Activated T-cell treated with anti-CD3 and anti-CD28 coated beads for 4 hours (primary cell): ENCODE results near the gene ERCC3.
"Not testable (repeated sequence)": the region's sequence is repeated elsewhere in the genome, so short reads cannot be mapped to it uniquely, and the experiment has no call there.

Source experiments
- DNase-seq: peaks from one replicate; pipeline ENCODE4 v3.0.0-alpha.2; 2020

ERCC3 gene

DNA sequence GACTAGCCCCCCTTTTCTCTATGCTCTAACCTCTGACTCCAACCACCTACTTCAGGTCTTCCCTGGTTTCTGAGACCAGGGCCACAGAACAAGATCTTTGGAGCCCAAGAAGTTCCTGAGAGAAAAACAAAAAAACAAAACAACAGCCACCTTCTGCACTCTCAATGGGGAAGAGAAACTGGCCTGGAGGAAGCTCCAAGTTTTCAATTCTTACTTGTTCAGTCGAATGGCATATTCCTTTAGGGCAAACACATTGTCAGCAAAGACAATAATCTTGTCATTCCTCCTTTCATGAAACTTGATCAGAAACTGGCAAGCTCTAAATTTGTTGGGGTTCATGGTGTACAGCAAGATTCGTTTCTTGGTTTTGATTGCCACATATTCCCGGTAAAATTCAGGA is 15.0 kb downstream of the ERCC3 start:
- DNase-seq, result no peak

DNA sequence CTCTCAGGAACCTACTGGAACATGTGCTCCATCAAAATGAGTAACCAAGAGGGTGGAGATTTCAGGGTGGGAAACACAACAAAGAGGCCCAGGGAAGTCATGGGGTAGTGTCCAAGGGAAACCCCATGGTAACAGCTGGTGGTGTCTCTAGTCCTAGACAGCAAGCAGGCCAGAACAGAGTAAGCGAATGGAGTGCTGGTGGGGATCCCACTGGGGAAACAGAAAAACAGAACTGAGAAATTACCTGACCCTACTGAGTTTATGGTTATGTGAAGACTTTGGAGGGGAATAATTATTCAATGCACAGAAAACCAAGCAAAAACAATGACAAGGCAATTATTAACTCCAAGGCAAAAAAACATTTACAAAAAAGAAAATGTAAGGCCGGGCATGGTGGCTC is 16.9 kb downstream of the ERCC3 start:
- no peak for DNase-seq

DNA sequence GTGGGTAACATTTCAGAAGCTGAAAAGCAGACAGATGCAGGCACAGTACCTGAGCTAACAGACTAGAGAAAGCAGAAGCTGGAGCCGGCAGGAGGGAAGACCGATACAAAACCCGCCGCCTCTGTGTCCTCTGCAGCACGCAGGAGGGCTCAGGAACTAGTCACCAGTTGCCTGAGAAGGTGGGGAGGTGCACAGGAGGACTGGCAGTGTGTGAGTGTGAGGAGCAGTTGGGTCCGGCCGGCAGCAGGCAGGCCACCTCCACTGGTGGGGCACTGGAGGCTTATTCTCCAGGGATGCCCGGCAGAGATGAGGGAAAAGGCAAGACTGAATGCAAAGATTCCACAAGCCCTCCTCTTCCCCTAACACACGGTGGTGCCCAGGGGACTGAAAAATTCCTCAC is 18.2 kb downstream of the ERCC3 start:
- no peak for DNase-seq

DNA sequence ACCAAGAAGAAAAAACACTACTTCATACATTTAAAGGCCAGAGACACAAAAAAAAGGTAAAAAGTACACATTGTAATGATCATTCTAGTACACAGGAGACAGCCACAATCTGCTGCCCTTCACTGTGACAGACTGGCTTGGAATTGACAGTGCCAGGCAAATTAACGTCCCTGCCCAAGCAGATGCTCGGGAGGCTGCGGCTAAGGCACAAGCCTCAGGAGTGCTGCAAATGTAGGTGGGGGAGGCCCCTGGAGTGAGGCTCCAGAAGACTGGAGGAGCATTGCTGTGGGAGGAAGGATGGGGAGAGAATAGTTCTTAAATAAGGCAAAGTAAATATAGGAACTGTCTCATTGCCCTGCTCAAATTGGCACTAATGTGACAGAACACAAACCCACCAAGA is 18.6 kb downstream of the ERCC3 start:
- no peak for DNase-seq

DNA sequence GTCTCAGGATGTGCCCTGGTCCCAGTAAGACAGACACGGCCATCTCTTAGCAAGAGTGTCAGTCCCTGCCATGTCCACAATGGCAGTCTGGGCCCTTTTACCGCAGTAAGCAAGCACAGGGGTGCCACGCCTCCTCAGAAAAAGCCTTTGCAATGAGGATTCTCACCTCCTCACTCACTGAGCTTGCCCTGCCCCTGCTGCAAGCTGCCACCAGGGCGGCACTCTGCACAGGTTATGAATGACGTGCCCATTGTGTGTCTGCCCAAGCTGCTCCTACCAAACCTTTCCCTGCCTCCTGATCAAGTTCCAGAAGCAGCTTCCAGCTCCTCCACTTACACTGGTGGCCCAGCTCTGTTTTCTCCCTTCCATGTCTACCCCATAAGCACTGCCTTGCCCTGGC is 23.3 kb downstream of the ERCC3 start:
- DNase-seq, result no peak

DNA sequence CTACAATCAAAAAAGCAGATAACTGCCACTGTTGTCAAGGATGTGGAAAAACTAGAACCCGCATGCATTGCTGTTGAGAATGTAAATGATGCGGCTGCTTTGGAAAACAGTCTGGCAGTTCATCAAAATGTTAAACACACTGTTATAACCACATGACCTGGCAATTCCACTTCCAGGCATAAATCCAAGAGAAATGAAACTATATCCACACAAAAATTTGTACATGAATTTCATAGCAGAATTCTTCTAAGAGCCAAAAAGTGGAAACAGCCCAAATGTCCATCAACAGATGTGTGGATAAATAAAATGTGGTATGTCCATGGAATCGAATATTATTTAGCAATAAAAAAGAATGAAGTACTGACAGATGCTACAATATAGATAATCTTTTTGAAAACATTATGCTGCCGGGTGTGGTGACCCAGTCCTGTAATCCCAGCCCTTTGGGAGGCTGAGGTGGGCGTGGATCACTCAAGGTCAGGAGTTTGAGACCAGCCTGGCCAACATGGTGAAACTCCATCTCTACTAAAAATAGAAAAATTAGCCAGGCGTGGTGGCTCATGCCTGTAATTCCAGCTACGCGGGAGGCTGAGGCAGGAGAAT is 32.0 kb downstream of the ERCC3 start:
- no peak for DNase-seq

DNA sequence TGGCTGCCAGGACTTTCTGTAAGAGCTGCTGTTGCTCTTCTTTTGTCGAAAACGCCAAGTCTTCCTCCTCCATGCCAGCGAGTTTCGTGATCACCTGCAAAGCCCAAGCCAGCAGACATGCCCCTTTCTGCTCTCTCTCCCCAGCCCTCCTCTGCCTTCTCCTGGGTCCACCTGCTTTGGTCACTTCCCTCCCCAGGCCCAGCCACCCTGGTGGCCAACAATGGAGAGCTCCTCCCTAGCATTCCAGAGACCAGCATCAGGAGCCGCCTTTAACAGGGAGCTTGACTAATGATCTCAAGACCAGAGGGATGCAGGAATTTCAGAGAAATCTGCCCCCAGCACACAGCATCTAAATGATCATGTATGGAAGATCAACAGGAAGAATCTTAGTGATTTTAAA is 34.6 kb downstream of the ERCC3 start:
- no peak for DNase-seq

DNA sequence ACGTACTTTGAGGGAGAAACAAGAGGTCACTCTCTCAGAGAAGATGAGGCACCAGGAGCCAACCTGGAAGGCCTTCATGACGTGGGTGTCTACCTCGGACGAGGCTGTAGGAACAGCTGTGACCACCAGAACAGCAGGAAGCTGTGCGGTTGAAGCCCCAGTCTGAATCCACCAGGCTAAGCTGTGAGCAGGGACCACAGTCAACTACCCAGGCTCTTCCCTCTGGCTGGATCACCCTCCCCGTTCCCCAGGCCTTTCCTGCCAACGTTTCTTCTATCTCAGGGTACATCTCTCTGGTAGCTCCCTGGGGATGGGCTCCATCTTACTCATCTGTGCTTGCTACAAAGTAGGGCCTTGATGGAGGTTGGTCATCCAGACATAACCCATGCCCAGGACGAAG is 37.1 kb downstream of the ERCC3 start:
- no peak for DNase-seq

DNA sequence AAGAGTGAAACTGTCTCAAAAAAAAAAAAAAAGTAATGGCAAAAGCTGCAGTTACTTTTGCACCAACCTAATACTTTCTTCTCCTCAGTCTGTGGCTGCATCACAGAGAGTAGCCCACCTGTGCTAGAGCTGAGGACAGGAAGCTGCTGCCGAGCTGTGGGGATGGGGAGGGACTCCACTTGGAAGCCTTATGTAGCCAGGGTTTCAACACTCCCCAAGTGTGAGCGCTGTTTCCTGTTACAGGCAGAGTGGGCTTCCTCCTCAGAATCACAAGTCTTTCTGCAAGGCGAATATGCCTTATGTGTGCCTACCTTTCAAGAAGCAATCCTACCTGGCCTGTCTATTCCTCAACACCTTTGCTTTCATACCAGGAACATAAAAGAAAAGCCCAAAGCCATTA is 37.6 kb downstream of the ERCC3 start:
- DNase-seq, result no peak

DNA sequence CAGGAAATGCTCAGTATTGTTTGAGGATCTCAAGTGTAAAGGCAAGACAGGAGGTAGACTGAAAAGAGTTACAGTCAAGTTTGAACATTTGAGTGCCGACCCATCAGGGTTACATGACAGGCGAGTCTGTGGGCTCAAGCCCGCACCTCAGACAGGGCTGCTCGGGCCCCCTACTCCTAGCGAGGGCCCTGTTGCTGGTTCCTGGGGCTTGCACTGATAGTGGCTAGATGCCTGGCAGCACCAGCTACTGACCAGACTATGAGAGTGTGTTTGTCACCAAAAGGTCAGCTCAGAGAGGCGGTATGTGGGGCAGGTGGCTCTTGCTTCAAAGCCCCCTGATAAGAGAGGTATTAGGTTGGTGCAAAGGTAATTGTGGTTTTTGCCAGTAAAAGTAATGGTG is 38.2 kb downstream of the ERCC3 start:
- no peak for DNase-seq

DNA sequence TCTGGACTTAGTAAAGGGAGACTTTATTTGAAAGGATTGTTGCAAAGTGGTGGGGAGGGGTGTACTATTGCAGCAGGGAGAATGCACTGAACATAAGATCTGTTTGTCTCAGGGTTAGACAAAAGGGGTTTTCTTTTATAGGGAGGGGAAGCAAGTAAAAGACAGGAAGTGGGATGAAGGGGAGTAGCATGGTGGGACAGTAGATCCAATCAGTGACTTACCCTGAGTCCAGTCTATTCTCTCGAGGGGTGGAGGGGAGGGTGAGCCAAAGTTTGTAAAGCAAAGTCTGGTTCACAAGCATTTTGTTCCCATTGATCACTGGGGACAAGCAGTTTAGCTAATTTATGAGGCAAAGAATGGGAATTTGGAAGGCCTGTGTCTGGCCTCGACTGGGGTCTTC is 38.8 kb downstream of the ERCC3 start:
- DNase-seq, result no peak

DNA sequence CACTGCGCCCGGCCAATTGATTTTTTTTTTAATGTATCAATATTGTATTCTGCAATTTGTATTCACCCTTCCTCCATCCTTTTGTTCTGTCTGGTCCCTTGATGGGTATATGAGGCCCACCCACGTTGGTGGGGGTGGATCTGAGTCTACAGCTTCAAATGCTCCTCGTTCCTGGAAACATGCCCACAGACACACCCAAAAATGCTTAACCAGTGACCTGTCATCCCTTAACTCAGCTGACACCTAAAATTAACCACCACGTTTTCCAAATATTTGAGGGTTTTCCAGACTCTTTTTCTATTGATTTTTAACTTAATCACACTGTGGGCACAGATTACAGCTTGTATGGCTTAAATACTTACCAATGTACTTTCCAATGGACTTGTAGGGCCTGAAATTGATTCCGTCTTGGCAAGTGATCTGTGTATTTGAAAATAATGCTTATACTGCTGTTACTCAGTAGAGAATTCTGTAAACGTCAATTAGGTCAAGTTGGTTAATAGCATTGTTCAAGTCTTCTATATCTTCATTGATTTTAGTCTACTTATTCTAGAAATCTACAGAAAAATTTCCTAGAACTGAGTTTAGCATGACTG is 39.5 kb downstream of the ERCC3 start:
- no peak for DNase-seq

DNA sequence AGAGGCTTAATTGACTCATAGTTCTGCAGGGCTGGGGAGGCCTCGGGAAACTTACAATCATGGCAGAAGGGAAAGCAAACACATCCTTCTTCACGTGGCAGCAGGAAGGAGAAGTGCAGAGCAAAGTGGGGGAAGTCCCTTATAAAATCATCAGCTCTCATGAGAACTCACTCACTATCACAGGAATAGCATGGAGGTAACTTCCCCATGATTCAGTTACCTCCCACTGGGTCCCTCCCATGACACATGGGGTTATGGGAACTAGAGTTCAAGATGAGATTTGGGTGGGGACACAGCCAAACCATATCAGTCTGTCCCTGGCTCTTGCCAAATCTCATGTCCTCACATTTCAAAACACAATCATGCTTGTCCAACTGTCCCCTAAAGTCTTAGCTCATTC is 52.8 kb downstream of the ERCC3 start:
- DNase-seq, result not testable (repeated sequence)

DNA sequence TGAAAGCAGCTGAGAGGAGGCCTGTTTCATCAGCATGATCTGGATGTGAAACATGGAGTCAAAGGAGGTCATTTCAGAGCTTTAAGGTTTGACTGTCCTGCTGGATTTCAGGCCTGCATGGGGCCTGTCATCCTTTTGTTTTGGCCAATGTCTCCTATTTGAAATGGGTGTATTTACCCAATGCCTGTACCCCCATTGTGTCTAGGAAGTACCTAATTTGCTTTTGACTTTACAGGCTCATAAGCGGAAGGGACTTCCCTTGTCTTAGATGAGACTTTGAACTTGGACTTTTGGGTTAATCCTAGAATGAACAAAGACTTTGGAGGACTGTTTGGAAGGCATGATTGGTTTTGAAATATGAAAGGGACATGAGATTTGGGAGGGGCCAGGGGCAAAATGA is 54.5 kb downstream of the ERCC3 start:
- DNase-seq, result no peak

DNA sequence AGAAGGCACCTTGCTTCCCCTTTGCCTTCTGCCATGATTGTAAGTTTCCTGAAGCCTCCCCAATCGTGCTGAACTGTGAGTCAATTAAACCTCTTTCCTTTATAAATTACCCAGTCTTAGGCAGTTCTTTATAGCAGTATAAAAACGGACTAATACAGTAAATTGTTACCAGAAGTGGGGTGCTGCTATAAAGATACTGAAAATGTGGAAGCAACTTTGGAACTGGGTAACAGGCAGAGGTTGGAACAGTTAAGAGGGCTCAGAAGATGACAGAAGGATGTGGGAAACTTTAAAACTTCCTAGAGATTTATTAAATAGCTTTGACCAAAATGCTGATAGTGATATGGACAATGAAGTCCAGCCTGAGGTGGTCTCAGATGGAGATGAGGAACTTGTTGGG is 56.2 kb downstream of the ERCC3 start:
- not testable (repeated sequence) for DNase-seq

DNA sequence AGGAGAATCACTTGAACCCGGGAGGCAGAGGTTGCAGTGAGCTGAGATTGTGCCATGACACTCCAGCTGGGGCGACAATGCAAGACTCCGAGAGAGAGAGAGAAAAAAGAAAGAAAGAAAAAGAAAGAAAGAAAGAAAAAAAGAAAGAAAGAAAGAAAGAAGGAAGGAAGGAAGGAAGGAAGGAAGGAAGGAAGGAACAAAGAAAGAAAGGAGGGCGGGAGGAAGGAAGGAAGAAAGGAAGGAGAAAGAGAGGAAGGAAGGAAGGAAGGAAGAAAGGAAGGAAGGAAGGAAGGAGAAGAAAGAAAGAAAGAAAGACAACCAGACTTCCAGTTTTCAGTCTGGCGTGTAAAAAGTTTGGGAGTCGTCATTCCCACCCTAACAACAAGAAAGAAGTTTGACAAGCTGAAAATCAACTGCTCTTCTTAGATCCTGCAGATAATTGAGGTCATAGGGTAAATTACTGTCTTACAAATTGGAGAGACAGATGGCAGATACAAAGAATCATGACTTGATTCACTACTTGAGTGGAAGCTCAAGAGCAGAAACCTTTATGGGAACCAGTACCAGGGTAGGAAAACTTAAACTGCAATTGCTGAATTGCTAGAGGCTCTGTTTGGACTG is 58.8 kb downstream of the ERCC3 start:
- DNase-seq, result no peak

DNA sequence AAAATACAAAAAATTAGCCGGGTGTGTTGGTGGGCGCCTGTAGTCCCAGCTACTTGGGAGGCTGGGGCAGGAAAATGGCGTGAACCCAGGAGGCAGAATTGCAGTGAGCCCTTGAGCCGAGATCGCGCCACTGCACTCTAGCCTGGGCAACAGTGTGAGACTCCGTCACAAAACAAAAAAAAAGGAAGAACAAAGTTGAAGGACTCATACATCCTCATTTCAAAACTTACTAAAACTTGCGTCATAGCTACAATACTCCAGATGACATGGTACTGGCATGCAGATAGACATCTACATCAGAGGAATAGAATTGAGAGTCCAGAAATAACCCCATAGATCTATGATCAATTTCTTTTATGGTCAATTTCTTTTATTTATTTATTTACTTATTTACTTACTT is 60.2 kb downstream of the ERCC3 start:
- DNase-seq, result no peak

DNA sequence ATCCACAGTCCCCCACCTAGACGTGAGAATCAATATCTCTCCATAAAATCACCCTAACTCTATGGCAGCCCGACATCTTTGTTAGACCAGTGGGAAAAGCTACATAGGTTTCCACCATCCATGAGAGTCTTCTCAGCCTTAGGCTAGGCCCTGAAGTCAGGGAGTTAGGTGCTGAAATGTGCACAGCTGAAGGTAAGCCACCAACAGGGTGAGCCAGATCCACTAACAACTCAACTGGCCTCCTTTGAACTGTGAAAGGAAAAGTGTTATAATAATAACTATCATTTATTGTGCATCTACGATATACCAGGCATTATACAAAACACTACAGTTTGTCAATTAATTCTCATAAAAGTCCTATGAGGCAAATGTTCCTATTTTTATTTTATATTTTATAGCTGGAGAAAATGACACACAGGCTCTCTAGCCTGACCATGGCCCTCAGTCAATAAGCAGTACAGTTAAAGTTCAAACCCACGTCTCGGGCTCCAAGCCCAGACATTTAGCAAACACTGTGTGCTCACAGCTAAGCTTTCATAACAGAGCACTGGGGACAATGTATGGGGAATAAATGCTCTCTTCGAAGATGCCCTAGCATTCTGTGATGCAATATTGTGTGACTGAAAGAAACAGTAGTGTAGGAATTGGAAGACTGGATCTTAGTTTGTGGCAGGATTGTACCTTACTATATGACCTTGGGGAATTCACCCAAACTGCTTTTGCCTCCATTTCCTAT is 62.6 kb downstream of the ERCC3 start:
- no peak for DNase-seq

DNA sequence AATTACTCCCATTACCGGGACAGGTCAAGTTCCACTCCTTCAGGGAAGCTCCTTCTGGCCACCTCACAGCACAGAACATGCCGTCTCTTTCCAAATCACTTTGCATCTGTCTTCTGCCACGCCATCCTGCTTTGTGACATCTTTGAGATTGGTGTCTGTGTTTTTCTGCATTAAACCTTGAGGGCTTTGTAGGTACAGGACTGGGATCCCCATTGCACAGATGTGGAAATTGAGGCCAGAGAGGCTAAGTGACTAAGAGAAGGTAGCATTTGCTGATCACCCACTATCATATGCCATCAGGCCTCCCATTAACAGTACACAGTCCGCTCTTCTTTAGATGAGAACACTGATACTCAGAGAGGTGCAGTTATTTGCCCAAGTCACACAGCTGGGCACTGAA is 64.4 kb downstream of the ERCC3 start:
- DNase-seq, result no peak

DNA sequence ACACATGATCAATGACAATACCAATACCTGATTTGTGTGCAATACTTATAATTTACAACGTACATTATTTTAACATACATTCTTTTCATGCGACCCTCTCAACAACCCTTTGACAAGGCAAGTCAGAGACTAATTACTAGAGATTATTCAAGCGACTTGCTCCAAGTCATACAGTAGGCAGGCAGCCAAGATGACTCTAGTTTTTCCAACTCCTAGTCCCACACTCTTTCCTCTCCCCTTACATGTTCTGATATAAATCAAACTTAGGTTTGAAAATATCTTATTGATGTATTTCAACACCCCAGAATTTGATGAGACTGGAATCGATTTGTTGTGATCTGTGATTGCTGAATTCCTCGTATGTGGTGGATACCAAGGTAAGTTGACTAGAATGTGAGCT is 65.8 kb downstream of the ERCC3 start:
- no peak for DNase-seq

DNA sequence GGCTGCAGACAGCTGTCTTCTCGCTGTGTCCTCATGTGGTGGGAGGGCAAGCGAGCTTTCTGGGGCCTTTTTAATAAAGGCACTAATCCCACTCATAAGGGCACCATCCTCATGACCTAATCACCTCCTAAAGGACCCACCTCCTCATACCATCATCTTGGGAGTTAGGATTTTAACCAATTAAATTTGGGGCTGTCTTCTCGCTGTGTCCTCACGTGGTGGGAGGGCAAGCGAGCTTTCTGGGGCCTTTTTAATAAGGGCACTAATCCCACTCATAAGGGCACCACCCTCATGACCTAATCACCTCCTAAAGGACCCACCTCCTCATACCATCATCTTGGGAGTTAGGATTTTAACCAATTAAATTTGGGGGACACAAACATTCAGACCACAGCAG is 66.7 kb downstream of the ERCC3 start:
- not testable (repeated sequence) for DNase-seq

DNA sequence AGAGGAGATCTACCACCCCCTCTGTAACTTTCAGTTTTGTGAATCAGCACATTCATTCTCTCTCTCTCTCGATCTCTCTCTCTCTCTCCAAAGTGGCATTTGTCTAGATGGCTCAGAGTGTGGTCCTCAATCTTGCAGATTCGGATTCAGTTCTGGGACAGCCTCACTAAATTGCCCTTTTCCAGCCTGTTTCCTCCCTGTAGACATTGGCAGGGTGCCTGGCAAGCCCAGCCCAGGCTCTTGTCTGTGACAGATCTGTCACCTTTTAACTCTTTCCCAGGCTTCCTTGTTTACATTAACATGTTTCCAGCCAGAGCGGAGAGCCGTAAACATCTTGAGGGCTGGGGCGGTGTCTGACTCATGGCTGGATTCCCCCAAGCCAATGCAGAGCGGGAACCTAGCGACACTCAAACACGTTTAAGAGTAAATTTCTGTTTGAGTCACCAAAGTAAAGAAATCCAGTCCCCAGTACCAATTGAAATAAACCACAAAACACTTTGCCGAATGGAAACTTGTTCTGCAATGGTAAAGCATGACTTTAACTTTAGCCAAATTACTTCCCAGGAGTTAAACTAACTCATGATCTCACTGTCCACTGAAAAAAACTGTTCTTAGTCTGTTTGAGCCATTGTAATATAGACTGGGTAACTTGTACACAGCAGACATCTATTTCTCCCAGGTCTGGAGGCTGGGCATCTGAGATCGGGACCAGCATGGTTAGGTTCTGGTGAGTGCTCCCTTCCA is 67.3 kb downstream of the ERCC3 start:
- no peak for DNase-seq

DNA sequence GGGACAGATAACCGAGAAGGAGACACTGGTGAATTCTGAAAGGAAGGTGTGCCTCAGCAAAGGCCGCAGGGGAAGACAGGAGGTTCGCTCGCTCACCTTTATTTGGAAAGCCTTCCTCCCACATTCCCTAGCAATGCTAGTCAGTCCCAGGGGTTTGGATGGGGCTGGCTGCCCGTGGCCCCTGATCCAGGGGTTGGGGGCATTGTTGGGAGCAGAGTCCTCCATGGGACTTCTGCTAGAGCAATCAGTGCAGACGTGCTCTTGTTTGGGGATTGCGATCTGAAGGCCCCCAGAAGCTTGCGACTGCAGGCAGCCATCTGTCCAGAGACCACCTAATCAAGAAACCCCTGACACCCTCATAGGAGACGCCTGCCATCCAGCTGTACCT is 67.8 kb downstream of the ERCC3 start:
- no peak for DNase-seq
